ENCODE measurements around the gene CGREF1. TPM values are rescaled to one million over a fixed set of nuclear protein-coding genes. Genes with fewer than 3 reads are reported as not detected.

Gene CGREF1
- polyA plus RNA-seq, 1 of the 3 experiments (the other 2 are of a cell fraction), result 18.3 TPM

DNA sequence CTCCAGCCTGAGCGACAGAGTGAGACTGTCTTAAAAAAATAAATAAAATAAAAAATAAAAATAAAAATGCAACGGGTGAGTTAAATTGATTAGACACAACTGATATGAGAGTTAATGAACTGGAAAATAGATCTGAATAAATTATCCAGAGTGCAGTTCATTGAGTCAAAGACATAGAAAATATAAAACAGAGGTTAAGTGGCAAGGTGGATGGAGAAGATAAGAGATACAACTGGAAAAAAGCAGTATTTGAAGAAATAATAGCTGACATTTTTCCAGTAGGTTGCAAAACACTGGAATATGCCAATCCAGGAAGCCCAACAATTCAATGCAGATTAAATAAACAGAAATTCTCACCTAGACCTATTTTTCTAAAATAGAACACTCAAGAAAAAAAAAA, 10.7 kb downstream of the CGREF1 start:
- TF ChIP-seq EZH2phosphoT487 (IDR thresholded peaks at IDR 0.05; ENCODE audit: borderline replicate concordance, low read depth), result no peak
- TF ChIP-seq POLR2AphosphoS5 (IDR thresholded peaks at IDR 0.05; ENCODE audit: low read depth, low read length), result no peak
- no peak for TF ChIP-seq MAX (IDR thresholded peaks at IDR 0.05; ENCODE audit: low read depth)
- no peak for TF ChIP-seq PBX3 (IDR thresholded peaks at IDR 0.05)
- no peak for TF ChIP-seq RAD21 (IDR thresholded peaks at IDR 0.05; ENCODE audit: low read length)
- no peak for TF ChIP-seq JUND (IDR thresholded peaks at IDR 0.05)
- no peak for TF ChIP-seq CTCF (IDR thresholded peaks at IDR 0.05)
- no peak for TF ChIP-seq FOXJ3 (CRISPR knock-in tag; IDR thresholded peaks at IDR 0.05)
- no peak for TF ChIP-seq RFX5 (IDR thresholded peaks at IDR 0.05; ENCODE audit: low read length)
- TF ChIP-seq TAF1 (IDR thresholded peaks at IDR 0.05; ENCODE audit: borderline replicate concordance, low read depth, low read length), result no peak
- TF ChIP-seq, protein P1, sequence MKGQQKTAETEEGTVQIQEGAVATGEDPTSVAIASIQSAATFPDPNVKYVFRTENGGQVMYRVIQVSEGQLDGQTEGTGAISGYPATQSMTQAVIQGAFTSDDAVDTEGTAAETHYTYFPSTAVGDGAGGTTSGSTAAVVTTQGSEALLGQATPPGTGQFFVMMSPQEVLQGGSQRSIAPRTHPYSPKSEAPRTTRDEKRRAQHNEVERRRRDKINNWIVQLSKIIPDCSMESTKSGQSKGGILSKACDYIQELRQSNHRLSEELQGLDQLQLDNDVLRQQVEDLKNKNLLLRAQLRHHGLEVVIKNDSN (IDR thresholded peaks at IDR 0.05; ENCODE audit: borderline replicate concordance, low read depth), result no peak
- no peak for TF ChIP-seq EP300 (IDR thresholded peaks at IDR 0.05; ENCODE audit: borderline replicate concordance in 1 of 2, low read depth in 1 of 2, low read length in 1 of 2)
- TF ChIP-seq SMC3 (IDR thresholded peaks at IDR 0.05; ENCODE audit: low read depth, low read length), result no peak
- TF ChIP-seq SIN3A (IDR thresholded peaks at IDR 0.05; ENCODE audit: borderline replicate concordance, low read depth, low read length), result no peak
- no peak for TF ChIP-seq IRF3 (IDR thresholded peaks at IDR 0.05; ENCODE audit: low read depth, low read length)
- TF ChIP-seq GABPA (IDR thresholded peaks at IDR 0.05; ENCODE audit: low read depth), result no peak
- TF ChIP-seq NFIC (IDR thresholded peaks at IDR 0.05; ENCODE audit: borderline replicate concordance), result no peak
- TF ChIP-seq USF2 (IDR thresholded peaks at IDR 0.05; ENCODE audit: borderline replicate concordance, low read depth, low read length), result no peak
- TF ChIP-seq MXI1 (IDR thresholded peaks at IDR 0.05; ENCODE audit: low read depth, low read length), result no peak
- TF ChIP-seq RXRA (IDR thresholded peaks at IDR 0.05; ENCODE audit: borderline replicate concordance, low read depth), result no peak
- Histone ChIP-seq H3K36me3 (replicated peaks in 1 of 2; ENCODE audit: control insufficient read depth in 1 of 2, insufficient read depth in 2 of 2, low read length in 1 of 2) (no peaks in the 10 kb centered on the region), H3K9me2 (no peaks in the 10 kb centered on the region), H3K4me3 (ENCODE audit: low read depth in 2 of 2, low read length in 1 of 2) (no peak overlapping the region), H3K9ac (no peak overlapping the region), H3F3A (replicated peaks; ENCODE audit: insufficient read depth) (no peaks in the 10 kb centered on the region), H3K4me1 (ENCODE audit: control insufficient read depth in 1 of 2, insufficient read depth in 2 of 2, low read depth in 1 of 2, low read length in 1 of 2) (no peaks in the 10 kb centered on the region), H4K20me1 (ENCODE audit: insufficient read depth) (no peaks in the 10 kb centered on the region), H3K4me2 (no peak overlapping the region), H3K79me2 (ENCODE audit: insufficient read depth) (no peaks in the 10 kb centered on the region), H3K9me3 (no peaks in the 10 kb centered on the region), H3K27me3 (ENCODE audit: insufficient read depth) (no peaks in the 10 kb centered on the region), H3K27ac (ENCODE audit: low read depth in 2 of 2, low read length in 1 of 2) (no peak overlapping the region), H2AFZ (ENCODE audit: low read depth) (no peak overlapping the region)
- POLR2A ChIA-PET, result interaction anchor here (1.6 kb wide), 1 partner anchor 16 kb away, joined by 5 read pairs; the partner anchor contains the start of gene ABHD1
- WGBS (ENCODE audit: low lambda C conversion rate), result 63% methylated on average over 2 of the region's 2 CpGs
- CTCF ChIA-PET, result interaction anchor here (1.4 to 14.2 kb wide), 5 partner anchors 10 to 195 kb away, joined by 4 to 169 read pairs (median 6); partner anchors contain the start of genes CGREF1 and TRIM54
- DNase-seq, result no peak

Data from SK-N-SH (cell line).